Activated CD4-positive, CD25-positive, alpha-beta regulatory T cell treated with anti-CD3 and anti-CD28 coated beads, Interleukin-2, amount 50 U/mL, for 72 hours (primary cell): ENCODE results near the gene CAMK4.
"Not testable (repeated sequence)": the region's sequence is repeated elsewhere in the genome, so short reads cannot be mapped to it uniquely, and the experiment has no call there.

Source experiments
- DNase-seq: peaks from one replicate; pipeline ENCODE4 v3.0.0; 2021

Gene CAMK4

GRCh38 chr5:111386832-111387162, 162.6 kb downstream of the CAMK4 start:
- no peak for DNase-seq

- DNase-seq = no peak
These were observed 163.2 kb downstream of the CAMK4 start for GRCh38 chr5:111387361-111387760.

- no peak for DNase-seq
These were observed 165.4 kb downstream of the CAMK4 start for GRCh38 chr5:111389390-111390082.

- no peak for DNase-seq
These were observed 168.0 kb downstream of the CAMK4 start for GRCh38 chr5:111392181-111392580.

- no peak for DNase-seq
These were observed 170.4 kb downstream of the CAMK4 start for GRCh38 chr5:111394586-111394985.

- no peak for DNase-seq
These were observed 173.8 kb downstream of the CAMK4 start for GRCh38 chr5:111398013-111398412.

GRCh38 chr5:111399113-111399512, 174.9 kb downstream of the CAMK4 start:
- no peak for DNase-seq

- DNase-seq = no peak
These were observed 177.7 kb downstream of the CAMK4 start for GRCh38 chr5:111401906-111402305.

GRCh38 chr5:111404270-111404769, 180.1 kb downstream of the CAMK4 start:
- DNase-seq = no peak

GRCh38 chr5:111407562-111407961, 183.4 kb downstream of the CAMK4 start:
- no peak for DNase-seq

- DNase-seq = no peak
These were observed 184.6 kb downstream of the CAMK4 start for GRCh38 chr5:111408817-111409216.

- not testable (repeated sequence) for DNase-seq
These were observed 185.1 kb downstream of the CAMK4 start for GRCh38 chr5:111409266-111409665.

GRCh38 chr5:111410067-111410466, 185.9 kb downstream of the CAMK4 start:
- not testable (repeated sequence) for DNase-seq

- DNase-seq = no peak
These were observed 187.1 kb downstream of the CAMK4 start for GRCh38 chr5:111411301-111411700.

GRCh38 chr5:111412593-111412992, 188.4 kb downstream of the CAMK4 start:
- no peak for DNase-seq

GRCh38 chr5:111415053-111415452, 190.9 kb downstream of the CAMK4 start:
- no peak for DNase-seq

- DNase-seq = no peak
These were observed 198.1 kb downstream of the CAMK4 start for GRCh38 chr5:111422245-111422644.

GRCh38 chr5:111422747-111423720, 198.8 kb downstream of the CAMK4 start:
- DNase-seq = no peak

GRCh38 chr5:111425205-111425604, 201.0 kb downstream of the CAMK4 start:
- DNase-seq = no peak

GRCh38 chr5:111427762-111428161, 203.6 kb downstream of the CAMK4 start:
- DNase-seq = no peak

GRCh38 chr5:111432883-111433536, 208.8 kb downstream of the CAMK4 start:
- DNase-seq = no peak

- DNase-seq = no peak
These were observed 210.6 kb downstream of the CAMK4 start for GRCh38 chr5:111434800-111435199.

GRCh38 chr5:111439473-111440075, 215.4 kb downstream of the CAMK4 start:
- DNase-seq = no peak
